Body of pancreas (tissue), 4 donors: ENCODE measurements around the gene PPP1R17. TPM values are rescaled to one million over a fixed set of nuclear protein-coding genes. Genes with fewer than 3 reads are reported as not detected.

Source experiments
- ATAC-seq: fragments of 150-250 bp; one replicate; pipeline ENCODE4 v1.9.1; 2016
- DNase-seq, 4 donors: peaks; one replicate each; pipeline ENCODE4 v3.0.0-alpha.2; 2019
- H3K27ac ChIP-seq, 4 donors: fragments of 200-600 bp; sonication (generic); 1 replicate in 3 of 4; 2 replicates in 1 of 4; pipeline versions ENCODE4 v1.5.1 to v1.6.1; 2016 to 2019; ENCODE audit warnings: mild to moderate bottlenecking in 1 of 4, mixed read lengths in 1 of 4, moderate library complexity in 1 of 4
- H3K27me3 ChIP-seq, 2 donors: fragments of 200-600 bp; sonication (generic); one replicate each; pipeline ENCODE4 v1.6.0; 2016; ENCODE audit warnings: mild to moderate bottlenecking in 1 of 2
- H3K36me3 ChIP-seq, 2 donors: fragments of 200-600 bp; sonication (generic); replicated peaks in 1 of 2; 2 replicates each; pipeline ENCODE4 v1.5.1; 2016; ENCODE audit warnings: low read depth in 2 of 2; ENCODE audit not compliant: insufficient read depth in 1 of 2
- H3K4me1 ChIP-seq: fragments of 200-600 bp; sonication (generic); one replicate; pipeline ENCODE4 v1.6.0; 2016
- H3K4me3 ChIP-seq, 2 donors: fragments of 200-600 bp; sonication (generic); 1 replicate in 1 of 2; 2 replicates in 1 of 2; pipeline ENCODE4 v1.5.1; 2016 to 2019
- H3K9me3 ChIP-seq, 3 donors: fragments of 200-600 bp; sonication (generic); 1 replicate in 2 of 3; 2 replicates in 1 of 3; pipeline ENCODE4 v1.5.1; 2016
- POLR2A ChIP-seq, 3 donors: fragments of 450-650 bp; IDR thresholded peaks; one replicate each; pipeline ENCODE4 v1.6.1; 2016; ENCODE audit warnings: antibody characterized with exemption in 3 of 3, mild to moderate bottlenecking in 2 of 3
- WGBS, 2 donors: methylation state at CpG; one replicate each; pipeline ENCODE4 v1.1.5; 2017; 5-methylcytosine and 5-hydroxymethylcytosine counted together
- intact Hi-C: fragments of 100-400 bp; cut with DNase I; formaldehyde crosslinking; loops from one replicate; pipeline ENCODE4 v1.15.1; 2023
- total RNA-seq, 2 donors: library from RNA; depleted of rRNA; stranded (reverse); fragments of >200 nt; gene quantifications; one replicate each; pipeline ENCODE4 v1.1.0, GENCODE V29; 2016
- TF ChIP-seq, protein P1 (sequence below), 7 experiments: fragments of 450-650 bp in 4 of 7; fragments of 200-600 bp in 3 of 7; sonication (generic) in 3 of 7; IDR thresholded peaks; one replicate each; pipeline ENCODE4 v1.5.1; 2016 to 2019; ENCODE audit warnings: antibody characterized with exemption in 7 of 7

PPP1R17 gene
- total RNA-seq, 2 donors from 2014 or later, result not detected

DNA sequence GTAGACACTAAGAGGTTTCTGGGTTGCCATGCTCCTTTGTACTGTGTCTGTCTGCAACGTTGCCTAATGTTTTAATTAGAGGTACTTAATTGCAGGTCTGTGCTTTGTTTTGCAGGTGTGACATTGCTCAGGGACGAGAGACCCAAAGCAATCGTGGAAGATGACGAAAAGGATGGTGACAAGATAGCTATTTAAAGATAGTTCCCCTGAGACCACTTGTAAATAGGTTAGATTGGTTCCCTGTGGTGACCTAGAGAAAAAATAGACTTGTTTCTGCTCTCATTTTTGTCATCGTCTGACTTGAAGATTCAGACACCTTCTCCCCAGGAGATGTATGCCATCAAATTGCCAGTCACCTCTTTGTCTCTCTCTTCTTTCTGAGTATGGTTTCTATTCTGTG, 20.1 kb downstream of the PPP1R17 start:
- intact Hi-C loops, result no loop called here
- no peaks in the 10 kb centered on the region for H3K27me3 ChIP-seq
- no peaks in the 10 kb centered on the region for H3K4me1 ChIP-seq
- no peak overlapping the region for H3K27ac ChIP-seq
- no peak overlapping the region for H3K4me3 ChIP-seq
- DNase-seq, result no peak
- no peak for TF ChIP-seq POLR2A (IDR thresholded peaks at IDR 0.05)
- TF ChIP-seq, protein P1, sequence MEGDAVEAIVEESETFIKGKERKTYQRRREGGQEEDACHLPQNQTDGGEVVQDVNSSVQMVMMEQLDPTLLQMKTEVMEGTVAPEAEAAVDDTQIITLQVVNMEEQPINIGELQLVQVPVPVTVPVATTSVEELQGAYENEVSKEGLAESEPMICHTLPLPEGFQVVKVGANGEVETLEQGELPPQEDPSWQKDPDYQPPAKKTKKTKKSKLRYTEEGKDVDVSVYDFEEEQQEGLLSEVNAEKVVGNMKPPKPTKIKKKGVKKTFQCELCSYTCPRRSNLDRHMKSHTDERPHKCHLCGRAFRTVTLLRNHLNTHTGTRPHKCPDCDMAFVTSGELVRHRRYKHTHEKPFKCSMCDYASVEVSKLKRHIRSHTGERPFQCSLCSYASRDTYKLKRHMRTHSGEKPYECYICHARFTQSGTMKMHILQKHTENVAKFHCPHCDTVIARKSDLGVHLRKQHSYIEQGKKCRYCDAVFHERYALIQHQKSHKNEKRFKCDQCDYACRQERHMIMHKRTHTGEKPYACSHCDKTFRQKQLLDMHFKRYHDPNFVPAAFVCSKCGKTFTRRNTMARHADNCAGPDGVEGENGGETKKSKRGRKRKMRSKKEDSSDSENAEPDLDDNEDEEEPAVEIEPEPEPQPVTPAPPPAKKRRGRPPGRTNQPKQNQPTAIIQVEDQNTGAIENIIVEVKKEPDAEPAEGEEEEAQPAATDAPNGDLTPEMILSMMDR (IDR thresholded peaks at IDR 0.05), result no peak
- no peaks in the 10 kb centered on the region for H3K9me3 ChIP-seq
- WGBS, 2 donors, result 27 to 36% methylated on average over 5 of the region's 5 CpGs
- ATAC-seq, result no peak
- H3K36me3 ChIP-seq, result no peaks in the 10 kb centered on the region

DNA sequence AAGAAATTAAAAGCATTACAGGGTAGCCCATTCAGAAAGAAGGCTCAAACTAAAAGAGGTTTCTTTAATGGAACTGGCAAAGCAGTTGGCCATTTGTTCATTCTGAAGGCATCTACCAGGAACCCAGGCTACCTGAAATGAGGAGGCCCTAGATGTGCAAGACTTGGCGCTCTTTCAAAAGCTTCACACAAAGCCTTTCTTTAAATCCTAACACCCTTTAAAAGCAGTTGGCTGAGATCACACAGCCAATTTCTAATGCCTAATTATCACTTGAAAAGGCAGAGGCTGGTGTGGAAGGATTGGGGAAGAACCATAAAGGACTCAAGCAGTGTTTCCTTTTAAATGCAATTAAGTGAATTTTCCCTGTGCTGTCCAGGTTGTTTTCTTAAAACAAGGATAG, 23.2 kb downstream of the PPP1R17 start:
- Histone ChIP-seq H3K9me3 (no peaks in the 10 kb centered on the region), H3K4me1 (no peaks in the 10 kb centered on the region), H3K27ac (no peak overlapping the region), H3K36me3 (no peaks in the 10 kb centered on the region), H3K27me3 (no peaks in the 10 kb centered on the region), H3K4me3 (no peak overlapping the region)
- intact Hi-C loops, result no loop called here
- 88% methylated on average over 1 of the region's 1 CpG for WGBS, 2 donors
- DNase-seq (no peak), ATAC-seq (no peak)
- TF ChIP-seq, protein P1 (IDR thresholded peaks at IDR 0.05), result no peak
- TF ChIP-seq POLR2A (IDR thresholded peaks at IDR 0.05), result no peak

DNA sequence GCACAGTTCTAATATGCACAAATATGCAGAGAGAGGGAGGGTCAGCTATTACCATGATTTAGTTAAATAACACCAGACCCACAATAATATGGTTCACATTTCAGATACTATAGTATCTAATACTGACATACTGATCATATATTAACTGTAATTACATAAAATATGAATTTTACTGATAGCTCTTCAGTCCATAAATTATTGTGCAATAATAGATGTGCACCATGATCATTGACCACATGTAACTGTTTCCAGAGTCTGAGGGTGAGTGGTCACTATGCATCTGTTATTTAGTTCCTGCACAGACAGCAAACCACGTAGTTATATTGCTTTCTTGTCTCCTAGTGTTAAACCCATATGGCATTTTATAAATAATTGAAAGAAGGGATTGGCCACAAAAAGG, 29.3 kb downstream of the PPP1R17 start:
- Histone ChIP-seq H3K27ac (no peak overlapping the region), H3K4me1 (no peaks in the 10 kb centered on the region), H3K36me3 (no peaks in the 10 kb centered on the region), H3K9me3 (no peaks in the 10 kb centered on the region), H3K27me3 (no peaks in the 10 kb centered on the region), H3K4me3 (no peak overlapping the region)
- 46 to 56% methylated on average over 1 of the region's 1 CpG for WGBS, 2 donors
- intact Hi-C loops, result no loop called here
- no peak for ATAC-seq
- no peak for DNase-seq
- TF ChIP-seq, protein P1 (IDR thresholded peaks at IDR 0.05), result no peak
- TF ChIP-seq POLR2A (IDR thresholded peaks at IDR 0.05), result no peak

DNA sequence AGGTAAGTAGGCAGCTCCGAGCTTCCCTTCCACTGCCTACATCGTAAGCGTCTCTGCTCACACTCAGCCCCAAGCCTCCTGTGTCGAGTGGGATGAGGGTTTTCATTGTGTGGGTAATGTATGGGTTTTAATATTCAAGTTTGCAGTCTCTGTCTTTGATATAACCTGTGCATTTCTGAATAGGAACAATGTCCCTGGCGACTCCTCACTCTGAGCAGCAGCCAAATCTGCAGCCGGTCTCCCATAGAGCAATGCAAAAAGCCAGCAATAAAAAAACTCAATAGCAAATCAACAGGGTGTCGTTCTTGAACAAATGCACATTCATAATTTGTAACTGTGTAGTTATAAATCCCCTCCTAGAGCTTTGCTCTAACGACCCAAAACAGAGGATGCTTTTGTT, 33.4 kb downstream of the PPP1R17 start:
- H3K27me3 ChIP-seq, result no peaks in the 10 kb centered on the region
- TF ChIP-seq, protein P1 (IDR thresholded peaks at IDR 0.05), result no peak
- no peak for TF ChIP-seq POLR2A (IDR thresholded peaks at IDR 0.05)
- DNase-seq, result no peak
- ATAC-seq, result no peak
- H3K36me3 ChIP-seq, result no peaks in the 10 kb centered on the region
- WGBS, 2 donors, result 56 to 73% methylated on average over 8 of the region's 8 CpGs
- no peak overlapping the region for H3K27ac ChIP-seq
- H3K4me3 ChIP-seq, result no peak overlapping the region
- intact Hi-C loops, result no loop called here
- H3K9me3 ChIP-seq, result no peaks in the 10 kb centered on the region
- H3K4me1 ChIP-seq, result no peaks in the 10 kb centered on the region

DNA sequence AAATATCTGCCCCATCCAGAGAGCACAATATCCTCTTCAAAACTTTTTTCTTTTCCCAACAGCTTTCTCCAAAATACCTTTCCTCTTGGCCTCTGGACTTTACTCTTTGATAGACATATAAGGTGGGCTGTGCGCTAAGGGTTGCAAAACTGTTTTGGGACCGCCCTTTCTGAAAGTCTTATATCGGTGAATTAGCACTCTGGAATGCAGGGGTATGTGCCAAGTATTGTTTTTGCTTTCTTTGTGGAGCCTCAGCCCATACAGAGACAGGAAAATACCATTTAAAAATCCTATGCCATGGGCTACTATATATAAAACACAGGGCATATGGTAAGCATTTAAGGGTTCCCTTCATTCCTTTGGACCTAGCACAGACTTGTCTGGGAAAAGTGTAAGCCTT, 37.7 kb downstream of the PPP1R17 start:
- Histone ChIP-seq H3K27ac (no peak overlapping the region), H3K9me3 (no peaks in the 10 kb centered on the region), H3K4me3 (no peak overlapping the region), H3K36me3 (no peaks in the 10 kb centered on the region), H3K27me3 (no peaks in the 10 kb centered on the region), H3K4me1 (no peaks in the 10 kb centered on the region)
- intact Hi-C loops, result no loop called here
- ATAC-seq (no peak), DNase-seq (no peak)
- 73 to 80% methylated on average over 3 of the region's 3 CpGs for WGBS, 2 donors
- TF ChIP-seq, protein P1 (IDR thresholded peaks at IDR 0.05), result no peak
- no peak for TF ChIP-seq POLR2A (IDR thresholded peaks at IDR 0.05)
